Measurements from ENCODE around the gene ERG. TPM values are rescaled to one million over a fixed set of nuclear protein-coding genes. Genes with fewer than 3 reads are reported as not detected.

Gene ERG
- total RNA-seq, 3 donors from 2014 or later (not counting 1 experiment from before 2014, with no cell fraction given), result 0.36 to 0.58 TPM; not detected in 1

DNA sequence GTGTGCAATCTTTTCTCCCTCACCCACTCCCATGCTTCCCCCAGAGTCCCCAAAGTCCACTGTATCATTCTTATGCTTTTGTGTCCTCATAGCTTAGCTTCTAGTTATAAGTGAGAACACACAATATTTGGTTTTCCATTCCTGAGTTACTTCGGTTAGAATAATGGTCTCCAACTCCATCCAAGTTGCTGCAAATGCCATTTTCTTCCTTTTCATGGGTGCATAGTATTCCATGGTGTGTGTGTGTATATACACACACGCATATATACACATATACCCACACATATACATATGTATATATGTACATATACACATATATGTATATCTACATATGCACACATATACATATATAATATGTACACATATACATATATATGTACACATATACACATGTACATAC is 69.3 kb downstream of the ERG start:
- Histone ChIP-seq H3K4me1 (ENCODE audit: control insufficient read depth, insufficient read depth, low read length) (no peaks in the 10 kb centered on the region), H3K4me3 (ENCODE audit: low read length) (no peak overlapping the region), H3K36me3 (ENCODE audit: control insufficient read depth, insufficient read depth, low read length) (no peaks in the 10 kb centered on the region), H3K27ac (ENCODE audit: low read length) (no peak overlapping the region), H3K9me3 (ENCODE audit: control insufficient read depth, insufficient read depth, low read length) (no peaks in the 10 kb centered on the region), H3K27me3 (ENCODE audit: control insufficient read depth, insufficient read depth, low read length) (no peaks in the 10 kb centered on the region)
- Mint-ChIP-seq H3K27ac (no peak overlapping the region), H3K27me3 (ENCODE audit: low read depth in 2 of 2) (peaks cover 3 to 5% of the 10 kb centered on the region in 2 donors), H3K4me3 (no peak overlapping the region), H3K9me3 (no peaks in the 10 kb centered on the region), H3K4me1 (no peaks in the 10 kb centered on the region), H3K36me3 (no peaks in the 10 kb centered on the region)
- intact Hi-C loops (cut with micrococcal nuclease), result no loop called here
- ATAC-seq, result no peak
- TF ChIP-seq, protein P1, sequence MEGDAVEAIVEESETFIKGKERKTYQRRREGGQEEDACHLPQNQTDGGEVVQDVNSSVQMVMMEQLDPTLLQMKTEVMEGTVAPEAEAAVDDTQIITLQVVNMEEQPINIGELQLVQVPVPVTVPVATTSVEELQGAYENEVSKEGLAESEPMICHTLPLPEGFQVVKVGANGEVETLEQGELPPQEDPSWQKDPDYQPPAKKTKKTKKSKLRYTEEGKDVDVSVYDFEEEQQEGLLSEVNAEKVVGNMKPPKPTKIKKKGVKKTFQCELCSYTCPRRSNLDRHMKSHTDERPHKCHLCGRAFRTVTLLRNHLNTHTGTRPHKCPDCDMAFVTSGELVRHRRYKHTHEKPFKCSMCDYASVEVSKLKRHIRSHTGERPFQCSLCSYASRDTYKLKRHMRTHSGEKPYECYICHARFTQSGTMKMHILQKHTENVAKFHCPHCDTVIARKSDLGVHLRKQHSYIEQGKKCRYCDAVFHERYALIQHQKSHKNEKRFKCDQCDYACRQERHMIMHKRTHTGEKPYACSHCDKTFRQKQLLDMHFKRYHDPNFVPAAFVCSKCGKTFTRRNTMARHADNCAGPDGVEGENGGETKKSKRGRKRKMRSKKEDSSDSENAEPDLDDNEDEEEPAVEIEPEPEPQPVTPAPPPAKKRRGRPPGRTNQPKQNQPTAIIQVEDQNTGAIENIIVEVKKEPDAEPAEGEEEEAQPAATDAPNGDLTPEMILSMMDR (IDR thresholded peaks at IDR 0.05), result no peak
- 100% methylated on average over 1 of the region's 2 CpGs for WGBS (ENCODE audit: insufficient coverage)
- no peak for DNase-seq

DNA sequence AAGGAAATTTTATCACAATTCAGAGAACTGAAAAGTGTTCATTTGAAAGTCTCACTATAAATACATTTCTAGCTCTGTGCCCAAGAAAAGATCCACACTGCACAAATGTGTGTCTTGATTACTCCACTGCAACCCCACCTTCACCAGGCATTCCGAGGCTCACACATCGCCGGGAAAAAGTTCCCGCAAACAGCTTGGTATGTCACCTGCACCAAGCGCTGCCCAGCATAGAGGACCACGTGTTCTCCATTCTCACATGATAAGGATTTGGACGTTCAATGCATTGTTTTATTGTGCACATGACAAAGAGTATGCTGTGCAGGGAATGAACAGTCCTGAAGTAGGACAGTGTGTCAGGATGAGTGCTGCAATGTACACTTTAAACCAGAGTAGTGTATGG is 70.1 kb downstream of the ERG start:
- Histone ChIP-seq H3K27me3 (ENCODE audit: control insufficient read depth, insufficient read depth, low read length) (no peaks in the 10 kb centered on the region), H3K27ac (ENCODE audit: low read length) (no peak overlapping the region), H3K9me3 (ENCODE audit: control insufficient read depth, insufficient read depth, low read length) (no peaks in the 10 kb centered on the region), H3K4me3 (ENCODE audit: low read length) (no peak overlapping the region), H3K4me1 (ENCODE audit: control insufficient read depth, insufficient read depth, low read length) (no peaks in the 10 kb centered on the region), H3K36me3 (ENCODE audit: control insufficient read depth, insufficient read depth, low read length) (no peaks in the 10 kb centered on the region)
- H3K27me3 Mint-ChIP-seq (ENCODE audit: low read depth in 2 of 2), result peaks cover 0 to 5% of the 10 kb centered on the region in 2 donors
- intact Hi-C loops (cut with micrococcal nuclease), result no loop called here
- TF ChIP-seq, protein P1 (IDR thresholded peaks at IDR 0.05), result no peak
- H3K36me3 Mint-ChIP-seq, result no peaks in the 10 kb centered on the region
- H3K4me1 Mint-ChIP-seq, result no peaks in the 10 kb centered on the region
- H3K9me3 Mint-ChIP-seq, result no peaks in the 10 kb centered on the region
- no peak for DNase-seq
- no peak for ATAC-seq
- no peak overlapping the region for H3K4me3 Mint-ChIP-seq
- 94% methylated on average over 7 of the region's 7 CpGs for WGBS (ENCODE audit: insufficient coverage)
- H3K27ac Mint-ChIP-seq, result no peak overlapping the region

DNA sequence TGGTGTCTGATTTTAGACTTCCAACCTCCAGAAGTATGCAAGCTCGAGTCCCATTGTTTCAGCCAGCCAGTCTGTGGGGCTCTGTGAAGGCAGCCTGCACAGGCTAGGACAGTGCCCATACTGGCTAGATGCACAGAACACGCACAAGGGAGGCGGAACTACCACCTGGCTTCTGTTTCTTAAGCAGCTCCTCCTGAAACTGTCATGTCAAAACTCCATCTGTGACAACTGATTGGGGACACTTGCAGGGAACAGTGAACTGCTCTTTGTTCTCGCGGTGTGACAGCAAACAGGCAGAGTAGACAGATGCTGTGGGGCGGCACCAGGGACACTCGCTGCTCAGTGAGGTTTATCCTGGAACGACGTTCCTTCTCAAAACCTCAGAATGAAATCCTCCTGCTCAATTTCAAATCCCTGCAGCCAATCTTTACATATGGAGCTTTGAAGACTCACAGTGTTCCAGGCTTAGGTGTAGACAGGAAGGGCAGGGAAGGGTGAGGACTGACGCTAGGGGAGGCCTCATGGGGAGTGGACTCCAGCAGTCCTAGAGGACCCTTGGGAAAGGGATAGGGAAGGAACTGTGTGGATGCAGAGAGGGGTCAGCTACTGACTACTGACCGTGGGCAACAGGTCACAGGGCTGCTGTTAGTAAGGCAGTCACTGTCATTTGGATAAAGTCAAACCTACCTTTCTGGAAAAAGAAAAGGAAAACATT is 73.8 kb downstream of the ERG start:
- H3K36me3 ChIP-seq (ENCODE audit: control insufficient read depth, insufficient read depth, low read length), result no peaks in the 10 kb centered on the region
- intact Hi-C loops (cut with micrococcal nuclease), result no loop called here

More for the DNA sequence above, 73.8 kb downstream of the ERG start:
- Histone ChIP-seq H3K27ac (ENCODE audit: low read length) (no peak overlapping the region), H3K27me3 (ENCODE audit: control insufficient read depth, insufficient read depth, low read length) (no peaks in the 10 kb centered on the region), H3K4me3 (ENCODE audit: low read length) (no peak overlapping the region), H3K9me3 (ENCODE audit: control insufficient read depth, insufficient read depth, low read length) (no peaks in the 10 kb centered on the region), H3K4me1 (ENCODE audit: control insufficient read depth, insufficient read depth, low read length) (no peaks in the 10 kb centered on the region)
- no peaks in the 10 kb centered on the region for H3K4me1 Mint-ChIP-seq
- H3K9me3 Mint-ChIP-seq, result no peaks in the 10 kb centered on the region
- WGBS (ENCODE audit: insufficient coverage), result 83% methylated on average over 11 of the region's 11 CpGs
- ATAC-seq (no peak), DNase-seq (no peak)
- no peaks in the 10 kb centered on the region for H3K36me3 Mint-ChIP-seq
- no peaks in the 10 kb centered on the region for H3K27me3 Mint-ChIP-seq (ENCODE audit: low read depth in 2 of 2)
- no peak overlapping the region for H3K27ac Mint-ChIP-seq
- no peak overlapping the region for H3K4me3 Mint-ChIP-seq
- TF ChIP-seq, protein P1 (IDR thresholded peaks at IDR 0.05), result no peak

All from natural killer cell (primary cell).